Activated CD8-positive, alpha-beta T cell treated with anti-CD3 and anti-CD28 coated beads for 36 hours (primary cell): ENCODE results near the gene YTHDF1. TPM values are rescaled to one million over a fixed set of nuclear protein-coding genes. Genes with fewer than 3 reads are reported as not detected.

ENCODE experiments used
- ATAC-seq: fragments of 200-7000 bp; cut with Tn5 transposase; one replicate; pipeline ENCODE4 v1.10.0; 2021; ENCODE audit warnings: mild to moderate bottlenecking, moderate library complexity
- CTCF ChIA-PET: fragments of 350-600 bp; sonication (Branson Sonifier 250); formaldehyde crosslinking; loops from one replicate; lab custom pipeline; 2021; ENCODE audit warnings: antibody characterized with exemption; lab: Charles Lee
- POLR2A ChIA-PET: fragments of 350-600 bp; sonication (Branson Sonifier 250); formaldehyde crosslinking; loops from one replicate; lab custom pipeline; 2021; ENCODE audit warnings: antibody characterized with exemption; lab: Charles Lee
- DNase-seq: peaks from one replicate; pipeline ENCODE4 v3.0.0-alpha.2; 2020
- H3K27ac Mint-ChIP-seq: one replicate; pipeline ENCODE4 v1.8.0; 2021; ENCODE audit warnings: mild to moderate bottlenecking, mixed read lengths
- H3K27me3 Mint-ChIP-seq: one replicate; pipeline ENCODE4 v1.8.0; 2021; ENCODE audit warnings: mixed read lengths
- H3K36me3 Mint-ChIP-seq: one replicate; pipeline ENCODE4 v1.8.0; 2021; ENCODE audit warnings: low read depth, mixed read lengths
- H3K4me1 Mint-ChIP-seq: one replicate; pipeline ENCODE4 v1.8.0; 2021; ENCODE audit warnings: low read depth, mixed read lengths
- H3K4me3 Mint-ChIP-seq: one replicate; pipeline ENCODE4 v1.8.0; 2021; ENCODE audit warnings: mild to moderate bottlenecking, moderate library complexity, mixed read lengths
- H3K9me3 Mint-ChIP-seq: one replicate; pipeline ENCODE4 v1.8.0; 2021; ENCODE audit warnings: mixed read lengths
- CTCF ChIP-seq: fragments of 200-600 bp; IDR thresholded peaks from one replicate; pipeline ENCODE4 v1.8.0; 2022; ENCODE audit warnings: antibody characterized with exemption, mild to moderate bottlenecking
- intact Hi-C: fragments of 100-400 bp; cut with micrococcal nuclease; formaldehyde crosslinking; loops from one replicate; pipeline ENCODE4 v1.10.0; 2022
- total RNA-seq, 2 experiments: library from RNA; stranded (reverse); gene quantifications; one replicate each; pipeline ENCODE4 v1.2.3, GENCODE V29; 2021

YTHDF1 gene
- 10 to 100 TPM; 31.0 TPM for total RNA-seq

- H3K36me3 Mint-ChIP-seq = peaks cover 34% of the 10 kb centered on the region
- TF ChIP-seq CTCF = no peak
- intact Hi-C loops = no loop called here
- no peaks in the 10 kb centered on the region for H3K27me3 Mint-ChIP-seq
- no peaks in the 10 kb centered on the region for H3K9me3 Mint-ChIP-seq
- DNase-seq (peak; percentile 97), ATAC-seq (peak; percentile 97)
- POLR2A ChIA-PET = interaction anchor here (0.9 to 3.0 kb wide), 5 partner anchors 8 to 166 kb away, joined by 3 to 13 read pairs (median 4); no protein-coding TSS in a partner anchor
- CTCF ChIA-PET = interaction anchor here (0.6 to 7.7 kb wide), 5 partner anchors 8 to 160 kb away, joined by 3 to 82 read pairs (median 3); no protein-coding TSS in a partner anchor
- peaks cover 41% of the 10 kb centered on the region for H3K4me1 Mint-ChIP-seq
- peak within 1 kb of the TSS; percentile 91 for H3K4me3 Mint-ChIP-seq
- H3K27ac Mint-ChIP-seq = peak within 1 kb of the TSS; percentile 88
These were observed at the start of gene YTHDF1 for GRCh38 chr20:63216041-63216848. Gene YTHDF1 (minus strand): TSS chr20:63216131. CDS start chr20:63215892, 239 bp downstream.

DNA sequence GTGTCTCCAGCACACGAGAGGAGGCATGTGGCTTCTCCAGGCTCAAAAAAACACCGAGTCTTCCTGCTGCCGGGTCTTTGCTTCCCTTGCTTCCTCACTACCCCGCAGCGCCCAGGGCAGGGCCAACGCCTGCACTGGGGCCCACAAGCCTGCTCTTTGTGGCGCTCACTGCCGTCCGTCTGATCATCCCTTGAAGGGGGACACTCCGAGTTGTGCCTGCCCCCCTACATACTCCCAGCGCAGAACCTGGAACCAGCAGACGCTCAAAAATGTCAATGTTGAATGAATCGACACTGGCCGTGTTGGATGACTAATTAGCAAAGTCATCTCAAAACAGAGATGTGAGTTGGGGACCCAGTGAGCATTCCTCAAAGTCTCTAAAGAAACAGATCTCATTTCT is 48.6 kb upstream of the YTHDF1 start:
- intact Hi-C loops = no loop called here

DNA sequence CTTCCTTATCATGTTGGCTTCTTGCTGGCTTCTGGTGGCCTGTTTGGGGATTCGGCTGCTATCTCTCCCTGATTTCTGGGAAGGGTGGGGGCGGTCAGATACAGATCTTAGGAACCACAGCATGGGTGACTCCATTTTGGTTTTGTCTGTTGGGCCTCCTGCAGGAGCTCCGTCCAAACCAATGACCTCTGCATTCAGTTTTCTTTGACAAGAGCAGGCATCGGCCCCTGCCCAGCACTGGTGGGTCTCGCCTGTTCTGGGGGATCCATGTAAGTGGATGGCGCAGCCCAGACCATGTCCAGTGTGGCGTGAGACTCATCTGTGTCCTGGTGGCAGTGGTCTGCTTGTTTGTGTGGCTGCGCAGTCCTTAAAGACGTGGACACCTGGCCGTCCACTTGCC is 48.1 kb upstream of the YTHDF1 start:
- TF ChIP-seq CTCF = no peak
- Mint-ChIP-seq H3K4me1 (peaks cover 7% of the 10 kb centered on the region), H3K27me3 (peaks cover 13% of the 10 kb centered on the region), H3K36me3 (no peaks in the 10 kb centered on the region), H3K9me3 (no peaks in the 10 kb centered on the region), H3K4me3 (no peak overlapping the region), H3K27ac (no peak overlapping the region)
- POLR2A ChIA-PET = no interaction called here
- intact Hi-C loops = no loop called here
- ATAC-seq (no peak), DNase-seq (no peak)
- CTCF ChIA-PET = no interaction called here

More for the DNA sequence above, 48.6 kb upstream of the YTHDF1 start:
- Mint-ChIP-seq H3K27me3 (peaks cover 11% of the 10 kb centered on the region), H3K4me1 (peaks cover 7% of the 10 kb centered on the region), H3K9me3 (no peaks in the 10 kb centered on the region), H3K36me3 (no peaks in the 10 kb centered on the region), H3K4me3 (no peak overlapping the region), H3K27ac (no peak overlapping the region)
- no peak for TF ChIP-seq CTCF
- DNase-seq (no peak), ATAC-seq (no peak)
- ChIA-PET CTCF (interaction anchor here (1.2 kb wide), 1 partner anchor 118 kb away, joined by 3 read pairs; no protein-coding TSS in a partner anchor), POLR2A (no interaction called here)

GRCh38 chr20:63262836-63263235 is 46.9 kb upstream of the YTHDF1 start:
- DNase-seq = no peak
- intact Hi-C loops = no loop called here
- H3K36me3 Mint-ChIP-seq = no peaks in the 10 kb centered on the region
- ChIA-PET POLR2A (no interaction called here), CTCF (no interaction called here)
- no peak overlapping the region for H3K27ac Mint-ChIP-seq
- no peak for ATAC-seq
- H3K4me3 Mint-ChIP-seq = no peak overlapping the region
- no peaks in the 10 kb centered on the region for H3K9me3 Mint-ChIP-seq
- H3K4me1 Mint-ChIP-seq = peaks cover 7% of the 10 kb centered on the region
- no peak for TF ChIP-seq CTCF
- peaks cover 14% of the 10 kb centered on the region for H3K27me3 Mint-ChIP-seq

DNA sequence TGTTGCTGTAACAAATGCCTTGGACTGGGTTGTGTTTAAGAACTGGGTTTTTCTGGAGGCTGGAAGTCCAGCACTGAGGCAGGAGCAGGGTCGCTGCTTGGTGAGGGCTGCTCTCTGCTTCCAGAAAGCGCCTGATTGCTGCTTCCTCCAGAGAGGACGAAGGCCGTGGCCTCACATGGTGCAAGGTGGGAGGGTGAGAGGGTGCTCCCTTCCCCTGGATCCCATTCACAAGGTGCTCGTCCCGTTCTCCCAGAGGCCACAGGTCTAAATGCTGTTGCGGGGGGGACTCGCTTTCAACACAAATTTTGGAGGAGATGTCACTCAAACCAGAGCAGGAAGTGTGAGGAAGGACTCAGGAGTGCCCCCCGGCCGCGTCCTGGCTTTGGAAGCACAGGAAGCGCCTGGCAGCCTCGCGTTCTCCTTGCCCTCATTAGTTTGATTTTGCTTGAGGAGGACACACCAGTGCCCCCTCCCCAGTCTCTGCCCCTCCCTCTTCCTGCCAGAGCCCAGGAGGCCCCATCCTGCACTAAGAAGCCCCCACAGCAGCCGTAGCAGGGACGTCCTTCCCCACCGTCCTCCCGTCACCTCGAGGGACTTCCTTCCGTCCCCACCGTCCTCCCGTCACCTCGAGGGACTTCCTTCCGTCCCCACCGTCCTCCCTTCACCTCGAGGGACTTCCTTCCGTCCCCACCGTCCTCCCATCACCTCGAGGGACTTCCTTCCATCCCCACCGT is 46.0 kb upstream of the YTHDF1 start:
- DNase-seq = no peak
- H3K4me3 Mint-ChIP-seq = no peak overlapping the region
- TF ChIP-seq CTCF = no peak
- H3K36me3 Mint-ChIP-seq = no peaks in the 10 kb centered on the region
- POLR2A ChIA-PET = no interaction called here
- intact Hi-C loops = no loop called here
- no peak overlapping the region for H3K27ac Mint-ChIP-seq
- peaks cover 16% of the 10 kb centered on the region for H3K27me3 Mint-ChIP-seq
- H3K4me1 Mint-ChIP-seq = peaks cover 7% of the 10 kb centered on the region
- no peak for ATAC-seq
- CTCF ChIA-PET = no interaction called here
- H3K9me3 Mint-ChIP-seq = no peaks in the 10 kb centered on the region
